Stimulated activated CD8-positive, alpha-beta memory T cell treated with anti-CD3 and anti-CD28 coated beads, Interleukin-12 subunit alpha, Interleukin-12 subunit beta, amount 100 ng/mL, for 1 hour (primary cell): ENCODE results near the gene APOO.
"Not testable (repeated sequence)": the region's sequence is repeated elsewhere in the genome, so short reads cannot be mapped to it uniquely, and the experiment has no call there.

Experiments used
- DNase-seq: peaks from one replicate; pipeline ENCODE4 v3.0.0-alpha.2; 2020; ENCODE audit warnings: low read depth

APOO gene

GRCh38 chrX:23902419-23902818, 5.3 kb downstream of the APOO start:
- DNase-seq = no peak

GRCh38 chrX:23901805-23902204, 5.9 kb downstream of the APOO start:
- no peak for DNase-seq

- no peak for DNase-seq
These were observed 6.7 kb downstream of the APOO start for GRCh38 chrX:23901060-23901459.

GRCh38 chrX:23900220-23900797, 7.4 kb downstream of the APOO start:
- no peak for DNase-seq

DNA sequence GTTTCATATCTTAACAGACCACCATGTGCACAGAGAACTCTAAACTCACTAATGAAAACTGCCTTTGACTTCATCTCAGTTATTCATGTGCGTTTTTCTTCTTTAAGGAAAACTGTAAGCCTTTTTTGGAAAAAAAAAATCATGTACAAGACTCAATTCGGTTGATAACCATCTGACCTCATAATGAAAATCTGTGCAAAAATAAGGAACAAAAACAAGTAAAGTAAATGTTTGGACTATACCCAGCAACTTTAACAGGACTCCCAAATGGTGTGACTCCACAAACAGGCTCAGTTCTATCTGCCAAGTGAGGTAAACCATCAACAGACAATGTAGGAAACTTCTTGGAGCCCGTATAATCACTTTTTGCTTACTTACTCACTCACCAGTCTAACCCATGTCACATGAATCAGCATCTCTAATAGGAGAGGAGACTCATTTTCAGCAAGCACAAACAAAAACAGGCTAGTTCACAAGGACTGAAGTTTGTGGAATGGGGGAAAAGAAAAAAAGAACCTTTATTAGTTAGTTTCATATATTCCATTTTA, 9.3 kb downstream of the APOO start:
- no peak for DNase-seq

GRCh38 chrX:23896981-23897380, 10.8 kb downstream of the APOO start:
- DNase-seq = no peak

DNA sequence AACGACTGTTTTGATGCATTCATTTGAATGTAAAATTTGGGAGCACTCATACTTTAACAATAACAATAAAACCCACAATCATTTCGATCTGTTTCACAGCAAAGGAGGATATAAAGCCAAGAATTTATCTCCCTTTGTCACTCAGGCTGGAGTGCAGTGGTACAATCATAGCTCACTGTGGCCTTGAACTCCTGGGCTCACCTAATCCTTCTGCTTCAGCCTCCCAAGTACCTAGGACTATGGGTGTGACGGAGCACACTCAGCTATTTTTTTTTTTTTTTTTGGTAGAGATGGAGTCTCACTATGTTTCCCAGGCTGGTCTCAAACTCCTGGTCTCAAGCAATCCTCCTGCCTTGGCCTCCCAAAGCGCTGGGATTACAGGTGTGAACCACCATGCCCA, 11.2 kb downstream of the APOO start:
- DNase-seq = not testable (repeated sequence)

DNA sequence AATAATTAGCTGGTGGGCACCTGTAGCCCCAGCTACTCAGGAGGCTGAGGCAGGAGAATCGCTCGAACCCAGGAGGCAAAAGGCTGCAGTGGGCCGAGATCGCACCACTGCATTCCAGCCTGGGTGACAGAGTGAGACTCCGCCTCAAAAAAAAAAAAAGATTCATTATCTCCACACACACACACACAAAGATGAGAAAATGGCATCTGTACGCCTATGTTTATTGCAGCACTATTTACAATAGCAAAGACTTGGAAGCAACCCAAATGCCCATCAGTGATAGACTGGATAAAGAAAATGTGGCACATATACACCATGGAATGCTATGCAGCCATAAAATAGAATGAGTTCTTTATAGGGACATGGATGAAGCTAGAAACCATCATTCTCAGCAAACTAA, 12.7 kb downstream of the APOO start:
- not testable (repeated sequence) for DNase-seq

DNA sequence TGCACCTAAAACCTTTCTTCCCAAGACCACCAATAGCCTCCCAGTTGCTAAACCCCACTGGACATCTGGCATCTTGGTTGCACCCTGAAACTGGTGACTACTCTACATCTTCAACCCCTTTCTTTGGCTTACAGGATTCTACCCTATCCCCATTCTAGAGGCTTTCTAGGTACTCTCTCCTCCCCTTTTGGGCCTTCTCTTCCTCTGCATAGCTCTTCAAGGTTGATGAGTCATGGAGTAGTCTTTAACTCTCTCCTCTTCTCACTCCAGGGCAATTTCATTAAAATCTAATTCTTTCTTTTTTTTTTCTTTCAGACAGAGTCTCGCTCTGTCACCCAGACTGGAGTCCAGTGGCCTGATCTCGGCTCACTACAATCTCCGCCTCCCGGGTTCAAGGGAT, 16.8 kb downstream of the APOO start:
- DNase-seq = no peak

DNA sequence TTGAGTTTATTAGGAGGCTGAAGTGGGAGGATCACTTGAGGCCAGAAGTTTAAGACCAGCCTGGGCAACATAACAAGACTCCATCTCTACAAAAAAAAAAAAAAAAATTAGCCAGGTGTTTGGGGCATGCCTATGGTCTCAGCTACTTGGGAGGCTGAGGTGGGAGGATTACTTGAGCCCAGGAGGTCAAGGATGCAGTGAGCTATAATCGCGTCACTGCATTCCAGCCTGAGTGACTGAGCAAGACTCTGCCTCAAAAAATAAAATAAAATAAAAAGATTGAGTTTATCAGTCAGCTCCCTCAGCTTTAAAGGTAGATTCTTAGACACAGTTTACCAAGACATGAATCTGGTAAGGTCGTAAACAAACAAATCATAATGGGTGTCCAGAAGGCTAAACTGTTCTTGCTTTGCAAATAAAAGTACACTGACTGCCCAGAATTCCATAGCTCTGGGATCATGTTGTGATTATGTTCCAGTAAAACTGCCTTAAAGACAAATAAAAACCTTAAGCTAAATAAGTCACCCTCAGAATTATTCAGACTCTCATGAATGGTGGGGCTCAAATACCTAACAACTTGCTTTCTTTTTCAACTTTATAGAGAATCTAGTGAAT, 18.7 kb downstream of the APOO start:
- DNase-seq = no peak

- DNase-seq = no peak
These were observed 19.8 kb downstream of the APOO start for GRCh38 chrX:23887918-23888317.

DNA sequence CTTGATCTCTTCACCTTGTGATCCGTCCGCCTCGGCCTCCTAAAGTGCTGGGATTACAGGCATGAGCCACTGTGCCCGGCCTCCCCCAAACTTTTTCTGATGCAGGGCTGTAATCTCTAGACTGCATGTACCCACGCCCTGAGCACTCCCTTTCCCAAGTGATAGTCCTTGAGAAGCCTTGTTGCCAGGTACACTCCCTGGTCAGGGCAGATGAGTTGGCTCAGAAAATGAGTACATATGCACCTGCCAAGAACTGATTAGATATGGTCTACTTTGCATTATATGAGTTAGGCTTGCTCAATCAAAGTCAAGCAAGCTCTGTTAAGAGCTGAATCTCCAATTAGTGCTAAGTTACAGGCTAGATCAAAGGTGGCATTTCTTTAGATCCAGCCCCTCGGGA, 20.3 kb downstream of the APOO start:
- no peak for DNase-seq

DNA sequence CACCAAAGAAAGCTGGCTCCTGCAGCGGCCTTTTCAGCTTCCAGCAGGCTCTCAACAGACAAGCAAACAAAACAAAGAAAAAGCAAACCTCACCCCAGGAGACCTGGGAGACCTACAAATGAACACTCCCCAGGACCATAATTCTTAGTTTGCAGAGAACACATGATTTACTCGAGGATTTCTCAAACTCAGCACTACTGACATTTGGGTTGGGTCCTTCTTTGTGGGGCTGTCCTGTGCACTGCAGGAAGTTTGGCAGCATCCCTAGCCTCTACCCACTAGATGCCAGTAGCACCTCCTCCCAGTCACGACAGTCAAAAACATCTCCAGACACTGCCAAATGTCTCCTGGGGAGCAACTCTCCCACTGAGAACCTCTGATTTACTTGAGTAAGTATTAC, 21.9 kb downstream of the APOO start:
- no peak for DNase-seq

DNA sequence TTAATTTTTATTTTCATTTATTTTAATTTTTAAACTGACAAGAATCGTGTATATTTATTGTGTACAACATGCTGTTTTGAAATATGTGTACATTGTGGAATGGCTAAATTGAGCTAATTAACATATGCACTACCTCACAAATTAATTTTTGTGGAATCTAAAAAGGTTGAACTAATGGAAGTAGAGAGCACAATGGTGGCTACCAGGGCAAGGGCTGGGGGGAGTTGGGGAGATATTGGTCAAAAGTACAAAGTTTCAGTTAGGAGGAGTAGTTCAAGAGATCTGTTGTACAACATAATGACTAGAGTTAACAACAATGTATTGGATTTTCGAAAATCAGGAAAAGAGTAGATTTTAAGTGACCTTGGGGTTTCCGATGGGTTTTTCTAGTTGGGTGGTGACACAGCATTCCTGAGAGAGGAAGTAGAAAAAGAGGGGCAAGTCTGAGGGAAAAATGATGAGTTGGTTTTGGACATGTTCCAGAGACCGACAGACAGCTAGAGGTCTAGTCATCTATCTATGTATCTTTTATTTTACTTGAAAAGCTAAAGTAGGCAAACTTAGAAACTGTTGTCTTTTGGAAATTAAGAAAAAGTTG, 23.2 kb downstream of the APOO start:
- DNase-seq = no peak

GRCh38 chrX:23883737-23884354, 23.9 kb downstream of the APOO start:
- no peak for DNase-seq

DNA sequence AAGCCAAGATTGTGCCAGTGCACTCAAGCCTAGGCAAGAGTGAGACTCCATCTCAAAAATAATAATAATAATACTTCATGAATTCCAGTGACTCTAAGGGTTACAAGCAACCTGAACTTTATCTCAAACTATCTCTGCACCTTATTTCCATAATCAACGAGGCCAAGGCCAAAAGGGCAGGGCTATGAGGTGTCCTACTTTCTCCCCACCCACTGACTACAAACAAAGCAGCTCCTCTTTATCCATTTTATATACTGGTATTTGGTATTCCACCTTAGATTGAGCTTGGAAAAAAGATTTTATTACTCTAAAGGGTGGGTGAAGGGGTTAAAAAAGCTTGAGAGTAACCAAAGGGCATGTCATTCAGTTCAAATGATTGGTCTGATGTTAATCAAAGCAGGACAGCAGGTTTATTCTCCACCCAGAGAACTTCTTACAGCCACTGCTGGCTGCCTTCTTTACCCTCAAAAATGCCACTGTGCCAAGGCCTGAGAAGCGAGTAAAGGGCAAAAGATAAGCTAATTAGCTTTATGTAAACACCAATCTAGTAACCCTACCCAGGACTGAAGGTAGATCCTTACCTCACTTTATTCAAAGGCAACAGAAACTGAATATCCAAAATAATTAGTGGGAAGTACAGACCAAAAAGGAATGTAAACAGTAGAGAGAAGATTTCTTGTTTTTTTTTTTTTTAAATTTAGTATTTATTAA, 28.2 kb downstream of the APOO start:
- no peak for DNase-seq

DNA sequence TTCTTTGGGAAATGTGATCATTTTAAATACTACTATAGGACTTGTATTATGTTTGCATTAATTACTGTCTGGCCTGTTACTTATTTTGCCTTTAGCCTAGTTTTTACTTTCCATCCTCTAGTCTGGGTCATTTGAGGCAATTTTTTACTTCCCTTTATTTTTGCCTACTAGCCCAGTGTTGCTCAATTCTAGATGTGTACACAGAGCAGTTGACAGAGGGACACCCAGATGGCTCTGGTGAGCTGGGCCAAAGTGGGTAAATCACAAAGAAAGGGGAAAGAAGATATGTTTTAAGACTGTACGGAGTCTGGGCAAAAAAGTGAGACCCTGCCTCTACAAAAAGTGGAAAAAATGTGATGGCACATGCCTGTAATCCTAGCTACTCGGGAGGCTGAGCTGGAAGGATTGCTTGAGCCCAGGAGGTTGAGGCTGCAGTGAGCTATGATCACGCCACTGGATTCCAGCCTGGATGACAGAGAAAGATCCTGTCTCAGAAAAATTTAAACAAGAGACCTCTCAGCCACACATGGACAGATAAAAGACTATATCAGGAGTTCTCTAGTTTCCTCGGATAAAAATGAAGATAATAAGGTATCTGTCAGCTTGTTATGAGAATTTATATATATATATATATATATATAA, 35.7 kb downstream of the APOO start:
- DNase-seq = no peak

DNA sequence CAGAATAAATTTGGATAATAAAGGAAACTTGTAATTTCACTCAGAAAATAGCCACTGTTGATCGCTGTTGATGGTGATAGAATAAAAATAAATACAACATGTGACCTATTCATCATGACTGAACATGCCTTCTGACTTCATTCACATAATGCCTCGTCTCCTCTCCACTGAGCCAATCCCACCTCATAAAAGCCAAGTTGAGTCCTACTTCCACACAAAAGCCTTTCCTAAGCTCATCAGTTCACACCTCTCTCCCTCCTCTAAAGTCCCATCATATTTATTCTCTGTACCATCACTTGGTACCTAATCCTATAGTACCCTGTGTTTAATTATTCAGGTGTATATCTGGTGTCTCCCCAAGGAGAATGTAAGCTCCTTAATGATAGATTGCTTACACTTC, 37.7 kb downstream of the APOO start:
- DNase-seq = no peak

- no peak for DNase-seq
These were observed 42.9 kb downstream of the APOO start for GRCh38 chrX:23864742-23865326.

GRCh38 chrX:23861952-23862351, 45.8 kb downstream of the APOO start:
- DNase-seq = not testable (repeated sequence)

GRCh38 chrX:23861215-23861896, 46.4 kb downstream of the APOO start:
- DNase-seq = no peak
